HFFc6 (cell line): ENCODE results near the gene ATP6V0B. TPM values are rescaled to one million over a fixed set of nuclear protein-coding genes. Genes with fewer than 3 reads are reported as not detected.

ENCODE experiments used
- total RNA-seq, 6 experiments: library from RNA; stranded (reverse); fragmentation: NEBNext Ultra II Directional; extraction: Animal tissue kit (Norgen Biotek cat#: 25700); gene quantifications; 2 replicates in 1 of 6; 3 replicates in 5 of 6; pipeline ENCODE4 v1.2.3, GENCODE V29; 2021

Gene ATP6V0B
- total RNA-seq, 6 experiments from 2014 or later, result 145 to 191 (median 155) TPM

Other genes with a start within 250 kb of the ATP6V0B start
- under 1 TPM; 0.14 to 0.61 (median 0.37) TPM for gene ARTN, start 41.2 kb upstream of the ATP6V0B start, total RNA-seq
- gene IPO13, start 28.0 kb upstream of the ATP6V0B start, total RNA-seq, result 10 to 100 TPM; 24.0 to 27.8 (median 25.0) TPM
- 10 to 100 TPM; 19.1 to 22.7 (median 20.8) TPM for gene DPH2, start 5.0 kb upstream of the ATP6V0B start, total RNA-seq
- gene B4GALT2, start 4.2 kb downstream of the ATP6V0B start, total RNA-seq, result 100 to 1,000 TPM in 2 of 6 experiments, 10 to 100 TPM in 4; 87.8 to 107 (median 98.8) TPM
- 1 to 10 TPM; 5.6 to 7.7 (median 6.5) TPM for gene CCDC24, start 16.6 kb downstream of the ATP6V0B start, total RNA-seq
- gene SLC6A9, start 56.5 kb downstream of the ATP6V0B start, total RNA-seq, result 10 to 100 TPM in 2 of 6 experiments, 1 to 10 TPM in 4; 8.3 to 11.0 (median 9.3) TPM
- under 1 TPM in 2 of 6 experiments, not detected in 4; 0.06 to 0.07 TPM for gene KLF17, start 143.9 kb downstream of the ATP6V0B start, total RNA-seq
- gene KLF18, start 166.7 kb downstream of the ATP6V0B start, total RNA-seq, result not detected
- 10 to 100 TPM; 25.7 to 34.6 (median 30.1) TPM for gene DMAP1, start 238.5 kb downstream of the ATP6V0B start, total RNA-seq